Endothelial cell of umbilical vein (primary cell): ENCODE data around the gene PLEKHO1. TPM values are rescaled to one million over a fixed set of nuclear protein-coding genes. Genes with fewer than 3 reads are reported as not detected.

Experiments used
- BruUV-seq: library from RNA; stranded (reverse); fragments of 400-500 nt; replicated peaks from 2 replicates; lab custom pipeline; 2021; lab: Mats Ljungman, UMichigan
- CTCF ChIA-PET: fragments of 300-600, 350-600 bp; sonication (Branson Sonifier 250); formaldehyde crosslinking; loops from one replicate; lab custom pipeline; 2021; ENCODE audit warnings: antibody characterized with exemption, inconsistent platforms; lab: Charles Lee
- POLR2A ChIA-PET: fragments of 300-600, 350-600 bp; sonication (Branson Sonifier 250); formaldehyde crosslinking; loops from one replicate; lab custom pipeline; 2021; ENCODE audit warnings: antibody characterized with exemption, inconsistent platforms; lab: Charles Lee
- DNase-seq: peaks from one replicate; pipeline ENCODE4 v3.0.0-alpha.2; 2011; ENCODE audit warnings: low read depth, low spot score
- FAIRE-seq: peaks from 2 replicates; lab custom pipeline; 2011; peaks lifted over from hg19 to GRCh38; lab: Jason Lieb, UNC
- H2AFZ ChIP-seq: 2 replicates; pipeline ENCODE4 v1.6.0; 2012; ENCODE audit warnings: low read depth, low read length, control low read depth, inconsistent platforms
- H3K27ac ChIP-seq: 2 replicates; pipeline ENCODE4 v1.5.1; 2011; ENCODE audit warnings: low read depth, mild to moderate bottlenecking, control low read depth, low read length, moderate library complexity; ENCODE audit not compliant: insufficient read depth
- H3K27me3 ChIP-seq, 2 experiments: 2 replicates each; pipeline versions ENCODE4 v1.6.0 to v1.6.1; 2011; ENCODE audit warnings: low read length in 2 of 2, mixed read lengths in 1 of 2; ENCODE audit not compliant: control insufficient read depth in 2 of 2, insufficient read depth in 2 of 2
- H3K36me3 ChIP-seq, 2 experiments: 2 replicates in 1 of 2; 3 replicates in 1 of 2; pipeline ENCODE4 v1.5.1; 2011; ENCODE audit warnings: low read length in 2 of 2, mild to moderate bottlenecking in 1 of 2, moderate library complexity in 1 of 2; ENCODE audit not compliant: control insufficient read depth in 2 of 2, insufficient read depth in 2 of 2; ENCODE audit errors: extremely low read depth in 1 of 2
- H3K4me1 ChIP-seq: 3 replicates; pipeline ENCODE4 v1.5.1; 2011; ENCODE audit warnings: mild to moderate bottlenecking, low read length; ENCODE audit not compliant: control insufficient read depth, insufficient read depth; ENCODE audit errors: extremely low read depth
- H3K4me2 ChIP-seq: 2 replicates; pipeline ENCODE4 v1.6.1; 2011; ENCODE audit warnings: low read length, control low read depth, mixed read lengths; ENCODE audit not compliant: insufficient read depth
- H3K4me3 ChIP-seq, 3 experiments: fragments of 200-600 bp in 1 of 3; sonication (generic), shearing (Covaris generic) in 1 of 3; replicated peaks in 1 of 3; 2 replicates each; pipeline ENCODE4 v1.5.1; 2011 to 2016; ENCODE audit warnings: control low read depth in 3 of 3, low read length in 3 of 3, mild to moderate bottlenecking in 2 of 3, inconsistent platforms in 1 of 3, low read depth in 1 of 3, moderate library complexity in 1 of 3; ENCODE audit not compliant: insufficient read depth in 1 of 3
- H3K79me2 ChIP-seq: 2 replicates; pipeline ENCODE4 v1.6.0; 2012; ENCODE audit warnings: low read length, inconsistent platforms; ENCODE audit not compliant: control insufficient read depth, insufficient read depth
- H3K9ac ChIP-seq: replicated peaks from 2 replicates; pipeline ENCODE3; 2011; ENCODE audit warnings: low read length, control low read depth; ENCODE audit not compliant: insufficient read depth; ENCODE audit errors: extremely low read depth
- H3K9me1 ChIP-seq: replicated peaks from 3 replicates; pipeline ENCODE4 v1.6.0; 2011; ENCODE audit warnings: mild to moderate bottlenecking, low read length; ENCODE audit not compliant: control insufficient read depth, insufficient read depth; ENCODE audit errors: extremely low read depth
- H3K9me3 ChIP-seq: replicated peaks from 2 replicates; pipeline ENCODE4 v1.5.1; 2012; ENCODE audit warnings: low read length, inconsistent platforms; ENCODE audit not compliant: control insufficient read depth, insufficient read depth
- H4K20me1 ChIP-seq: replicated peaks from 2 replicates; pipeline ENCODE3; 2011; ENCODE audit warnings: mild to moderate bottlenecking, low read length; ENCODE audit not compliant: control insufficient read depth, insufficient read depth; ENCODE audit errors: extremely low read depth
- EZH2 ChIP-seq: IDR thresholded peaks from 2 replicates; pipeline ENCODE4 v1.6.1; 2012; ENCODE audit warnings: borderline replicate concordance, low read depth, mild to moderate bottlenecking, moderate library complexity, low read length, inconsistent platforms; ENCODE audit not compliant: severe bottlenecking
- FOS ChIP-seq: IDR thresholded peaks from 2 replicates; pipeline ENCODE4 v1.6.1; 2011; ENCODE audit warnings: mild to moderate bottlenecking, low read length, moderate library complexity, borderline replicate concordance; ENCODE audit not compliant: insufficient read depth
- GATA2 ChIP-seq: IDR thresholded peaks from 2 replicates; pipeline ENCODE4 v1.7.0; 2011; ENCODE audit warnings: low read depth, mild to moderate bottlenecking, moderate library complexity, mixed read lengths, low read length; ENCODE audit not compliant: insufficient read length, insufficient read depth
- JUN ChIP-seq: IDR thresholded peaks from 2 replicates; pipeline ENCODE4 v1.6.1; 2011; ENCODE audit warnings: borderline replicate concordance, low read depth; ENCODE audit not compliant: insufficient read length, insufficient read depth
- MYC ChIP-seq: IDR thresholded peaks from one replicate; pipeline ENCODE4 v1.6.1; 2011; ENCODE audit warnings: mild to moderate bottlenecking, low read depth, low read length
- POLR2A ChIP-seq: IDR thresholded peaks from 2 replicates; pipeline ENCODE4 v1.6.1; 2012; ENCODE audit warnings: low read depth, mild to moderate bottlenecking, control low read depth, low read length
- POLR2AphosphoS5 ChIP-seq: IDR thresholded peaks from 2 replicates; pipeline ENCODE4 v1.6.1; 2012; ENCODE audit warnings: low read depth, mild to moderate bottlenecking, control low read depth, low read length, moderate library complexity; ENCODE audit not compliant: insufficient read depth
- dilution Hi-C: fragments of 300-500 bp; cut with MboI; formaldehyde crosslinking; loops from one replicate; pipeline ENCODE4 v1.15.0; 2019; ENCODE audit warnings: low sequenced_read_pairs; ENCODE audit not compliant: extremely low pct_ligation_motif_present
- intact Hi-C: fragments of 100-400 bp; cut with micrococcal nuclease; formaldehyde crosslinking; loops from one replicate; pipeline ENCODE4 v1.10.0; 2022
- polyA plus RNA-seq, 4 experiments: library from polyadenylated mRNA; depleted of rRNA in 3 of 4; stranded (reverse) in 3 of 4; unstranded in 1 of 4; fragments of >200 nt; gene quantifications; 2 replicates each; pipeline versions ENCODE4 v1.2.1 to v1.2.3, GENCODE V29; 2011 to 2012; ENCODE audit warnings: missing spikeins in 1 of 4
- total RNA-seq: library from RNA; stranded (reverse); gene quantifications from 2 replicates; pipeline ENCODE4 v1.2.3, GENCODE V29; 2021
- TF ChIP-seq, protein P1 (sequence below), 2 donors: IDR thresholded peaks; 1 replicate in 1 of 2; 2 replicates in 1 of 2; pipeline ENCODE4 v1.5.1; 2011; ENCODE audit warnings: low read length in 2 of 2, mild to moderate bottlenecking in 2 of 2, moderate library complexity in 2 of 2, control low read depth in 1 of 2, inconsistent platforms in 1 of 2, low read depth in 1 of 2; ENCODE audit not compliant: insufficient read depth in 1 of 2; ENCODE audit errors: extremely low read depth in 1 of 2
- TF ChIP-seq, protein P2 (sequence below): IDR thresholded peaks from 2 replicates; pipeline ENCODE4 v1.6.1; 2011; ENCODE audit not compliant: insufficient read depth, insufficient read length

The PLEKHO1 gene
- total and polyA plus RNA-seq, 2 donors (not counting 3 experiments of a cell fraction or from before 2014, with no cell fraction given) = 59.8 to 101 TPM

DNA sequence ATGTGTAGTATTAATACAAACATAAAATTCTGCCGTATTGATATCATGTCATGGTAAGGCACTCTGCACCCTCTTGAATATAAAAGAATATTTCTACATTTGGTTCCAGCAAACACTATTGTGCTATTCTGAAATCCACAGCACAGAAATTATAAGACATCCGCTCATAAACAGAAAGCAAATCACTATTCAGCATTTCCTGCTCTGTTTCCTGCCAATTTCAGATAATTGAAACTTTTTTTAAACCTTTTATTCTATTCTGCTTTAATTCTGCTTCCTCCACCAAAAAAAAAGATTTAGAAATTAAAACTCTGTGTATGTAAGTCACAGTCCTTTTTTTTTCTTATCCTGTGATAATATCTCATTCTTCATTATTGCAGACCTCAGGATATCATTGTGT lies 39.6 kb upstream of the PLEKHO1 start:
- ChIA-PET CTCF (interaction anchor here (1.1 to 2.4 kb wide), 5 partner anchors 27 to 59 kb away, joined by 3 to 8 read pairs (median 5); no protein-coding TSS in a partner anchor), POLR2A (interaction anchor here (0.9 kb wide), 1 partner anchor 53 kb away, joined by 3 read pairs; no protein-coding TSS in a partner anchor)
- BruUV-seq = no TSS peak
- dilution Hi-C loops = no loop called here
- intact Hi-C loops = loop anchor here (5.0 kb wide), 1 partner anchor 42 kb away; no protein-coding TSS in a partner anchor
- no peak overlapping the region for H3K4me3 ChIP-seq
- peaks cover 17% of the 10 kb centered on the region for H3K4me1 ChIP-seq
- no peak overlapping the region for H3K9ac ChIP-seq
- no peaks in the 10 kb centered on the region for H3K79me2 ChIP-seq
- peak overlapping the region; percentile 49 for H3K4me2 ChIP-seq
- no peaks in the 10 kb centered on the region for H3K36me3 ChIP-seq
- DNase-seq (peak; percentile 66), FAIRE-seq (peak; percentile 73)
- H3K9me3 ChIP-seq = no peaks in the 10 kb centered on the region
- H2AFZ ChIP-seq = no peak overlapping the region
- H3K9me1 ChIP-seq = no peaks in the 10 kb centered on the region
- peak overlapping the region; percentile 18 for H3K27ac ChIP-seq
- no peaks in the 10 kb centered on the region for H3K27me3 ChIP-seq
- no peaks in the 10 kb centered on the region for H4K20me1 ChIP-seq
- TF ChIP-seq POLR2A (no peak), MYC (no peak), JUN (no peak), POLR2AphosphoS5 (no peak), EZH2 (no peak), GATA2 (no peak), FOS (no peak)
- TF ChIP-seq, protein P1, sequence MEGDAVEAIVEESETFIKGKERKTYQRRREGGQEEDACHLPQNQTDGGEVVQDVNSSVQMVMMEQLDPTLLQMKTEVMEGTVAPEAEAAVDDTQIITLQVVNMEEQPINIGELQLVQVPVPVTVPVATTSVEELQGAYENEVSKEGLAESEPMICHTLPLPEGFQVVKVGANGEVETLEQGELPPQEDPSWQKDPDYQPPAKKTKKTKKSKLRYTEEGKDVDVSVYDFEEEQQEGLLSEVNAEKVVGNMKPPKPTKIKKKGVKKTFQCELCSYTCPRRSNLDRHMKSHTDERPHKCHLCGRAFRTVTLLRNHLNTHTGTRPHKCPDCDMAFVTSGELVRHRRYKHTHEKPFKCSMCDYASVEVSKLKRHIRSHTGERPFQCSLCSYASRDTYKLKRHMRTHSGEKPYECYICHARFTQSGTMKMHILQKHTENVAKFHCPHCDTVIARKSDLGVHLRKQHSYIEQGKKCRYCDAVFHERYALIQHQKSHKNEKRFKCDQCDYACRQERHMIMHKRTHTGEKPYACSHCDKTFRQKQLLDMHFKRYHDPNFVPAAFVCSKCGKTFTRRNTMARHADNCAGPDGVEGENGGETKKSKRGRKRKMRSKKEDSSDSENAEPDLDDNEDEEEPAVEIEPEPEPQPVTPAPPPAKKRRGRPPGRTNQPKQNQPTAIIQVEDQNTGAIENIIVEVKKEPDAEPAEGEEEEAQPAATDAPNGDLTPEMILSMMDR (IDR thresholded peaks at IDR 0.05; ENCODE audit: extremely low read depth in 1 of 2, insufficient read depth in 1 of 2, low read depth in 1 of 2, low read length in 2 of 2) = no peak
- TF ChIP-seq, protein P2, sequence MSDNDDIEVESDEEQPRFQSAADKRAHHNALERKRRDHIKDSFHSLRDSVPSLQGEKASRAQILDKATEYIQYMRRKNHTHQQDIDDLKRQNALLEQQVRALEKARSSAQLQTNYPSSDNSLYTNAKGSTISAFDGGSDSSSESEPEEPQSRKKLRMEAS = no peak
